Measurements from ENCODE around the gene IPO4. TPM values are rescaled to one million over a fixed set of nuclear protein-coding genes. Genes with fewer than 3 reads are reported as not detected.
"Not testable (repeated sequence)": the region's sequence is repeated elsewhere in the genome, so short reads cannot be mapped to it uniquely, and the experiment has no call there.

IPO4 gene
- total RNA-seq, 1 experiment from 2014 or later: 116 TPM

GRCh38 chr14:24202538-24202937 is 13.9 kb upstream of the IPO4 start:
- not testable (repeated sequence) for H2AK5ac ChIP-seq (ENCODE audit: insufficient read length, low read length); H4K5ac ChIP-seq (ENCODE audit: insufficient read length, low read depth, low read length); H3K79me1 ChIP-seq (ENCODE audit: insufficient read depth, low read depth, low read length, poor library complexity, severe bottlenecking); H3K9me3 ChIP-seq (ENCODE audit: control insufficient read depth, low read depth, low read length); H3K18ac ChIP-seq (ENCODE audit: insufficient read length, low read depth, low read length); H2BK15ac ChIP-seq (ENCODE audit: low read depth, low read length); H3K4me1 ChIP-seq (ENCODE audit: insufficient read depth, low read length); H3K56ac ChIP-seq (ENCODE audit: insufficient read length, low read depth, low read length); H3K27me3 ChIP-seq (ENCODE audit: insufficient read depth, low read length); H4K91ac ChIP-seq (ENCODE audit: insufficient read length, low read depth, low read length); H3K14ac ChIP-seq (ENCODE audit: insufficient read depth, low read length); H2BK20ac ChIP-seq (ENCODE audit: low read depth, low read length, poor library complexity, severe bottlenecking); H3K79me2 ChIP-seq (ENCODE audit: insufficient read depth, low read length); H2BK12ac ChIP-seq (ENCODE audit: insufficient read length, low read depth, low read length); H2BK120ac ChIP-seq (ENCODE audit: low read depth, low read length, poor library complexity, severe bottlenecking); H3K23me2 ChIP-seq (ENCODE audit: insufficient read length, low read depth, low read length, poor library complexity, severe bottlenecking); H2AFZ ChIP-seq (ENCODE audit: low read length); H4K20me1 ChIP-seq (ENCODE audit: control insufficient read depth, insufficient read depth, insufficient read length); H3K9ac ChIP-seq (ENCODE audit: extremely low read depth, insufficient read length, low read length); H3K23ac ChIP-seq (ENCODE audit: insufficient read length, low read depth, low read length); H2BK5ac ChIP-seq (ENCODE audit: insufficient read length, low read length); H3K4ac ChIP-seq (ENCODE audit: low read depth, low read length); H3K27me3 Mint-ChIP-seq (ENCODE audit: low read depth); H4K8ac ChIP-seq (replicated peaks; ENCODE audit: insufficient read length, low read depth, low read length); H3T11ph ChIP-seq (ENCODE audit: low read length)
- H3K4me2 ChIP-seq (ENCODE audit: insufficient read depth, insufficient read length, low read length): peak overlapping the region; percentile 26
- Mint-ChIP-seq H3K4me1 (peaks cover 29 to 38% of the 10 kb centered on the region in 2 experiments), H3K27ac (peak overlapping the region; percentile 94 to 98 (median 95)), H3K4me3 (peak overlapping the region; percentile 28 to 52), H3K9me3 (peaks cover 8 to 15% of the 10 kb centered on the region in 2 experiments), H3K36me3 (ENCODE audit: insufficient read depth in 1 of 3, low read depth in 3 of 3) (peaks cover 51 to 80% (median 77%) of the 10 kb centered on the region in 3 experiments)
- WGBS (ENCODE audit: extremely low coverage, insufficient read length, low lambda C conversion rate): no CpG with 5 or more reads among the region's 8 CpGs
- peak; percentile 52 for DNase-seq
- H3K27ac ChIP-seq (ENCODE audit: insufficient read length, low read depth, low read length): peak overlapping the region; percentile 89
